Panc1 (cell line): ENCODE data around the gene RPS6KA6. TPM values are rescaled to one million over a fixed set of nuclear protein-coding genes. Genes with fewer than 3 reads are reported as not detected.

Experiments used
- ATAC-seq: fragments of 200-7000 bp; cut with Tn5 transposase; 2 replicates; pipeline ENCODE4 v1.9.1; 2020; ENCODE audit warnings: mild to moderate bottlenecking, moderate library complexity
- Bru-seq: library from RNA; stranded (reverse); fragments of 400-500 nt; gene quantifications from one replicate; lab custom pipeline; 2021; lab: Mats Ljungman, UMichigan
- BruChase-seq, 2 experiments: library from RNA; stranded (reverse); fragments of 400-500 nt; gene quantifications; one replicate each; lab custom pipeline; 2021; lab: Mats Ljungman, UMichigan
- BruUV-seq: library from RNA; stranded (reverse); fragments of 400-500 nt; replicated peaks from 2 replicates; lab custom pipeline; 2021; lab: Mats Ljungman, UMichigan
- CTCF ChIA-PET: fragments of 300-600 bp; sonication (Branson Sonifier 250); formaldehyde crosslinking; loops from one replicate; lab custom pipeline; 2022; ENCODE audit warnings: antibody characterized with exemption; lab: Charles Lee
- POLR2A ChIA-PET: fragments of 300-600 bp; sonication (Branson Sonifier 250); formaldehyde crosslinking; loops from one replicate; lab custom pipeline; 2022; ENCODE audit warnings: antibody characterized with exemption; lab: Charles Lee
- DNase-seq: peaks from one replicate; pipeline ENCODE4 v3.0.0-alpha.2; 2010; ENCODE audit warnings: low read depth, low spot score
- H3K27ac ChIP-seq: 2 replicates; pipeline ENCODE4 v1.5.1; 2011; ENCODE audit warnings: mild to moderate bottlenecking, low read length, inconsistent platforms
- H3K27me3 ChIP-seq: fragments of 200-500 bp; sonication (Bioruptor generic); 2 replicates; pipeline ENCODE4 v1.6.0; 2014; ENCODE audit warnings: low read length, inconsistent platforms; ENCODE audit not compliant: control insufficient read depth, insufficient read depth
- H3K36me3 ChIP-seq: fragments of 200-500 bp; sonication (Bioruptor generic); 2 replicates; pipeline ENCODE4 v1.5.1; 2014; ENCODE audit warnings: inconsistent platforms, mild to moderate bottlenecking, low read length, moderate library complexity; ENCODE audit not compliant: control insufficient read depth, insufficient read depth
- H3K4me1 ChIP-seq: 2 replicates; pipeline ENCODE4 v1.5.1; 2011; ENCODE audit warnings: inconsistent platforms, mild to moderate bottlenecking, low read length, moderate library complexity; ENCODE audit not compliant: control insufficient read depth, insufficient read depth
- H3K4me3 ChIP-seq, 2 experiments: 2 replicates each; pipeline ENCODE4 v1.5.1; 2011 to 2012; ENCODE audit warnings: low read depth in 2 of 2, low read length in 2 of 2, mild to moderate bottlenecking in 2 of 2, inconsistent platforms in 1 of 2, moderate library complexity in 1 of 2
- H3K9me3 ChIP-seq: fragments of 200-500 bp; sonication (Bioruptor generic); 2 replicates; pipeline ENCODE4 v1.5.1; 2014; ENCODE audit warnings: low read depth, mild to moderate bottlenecking, inconsistent platforms, low read length, moderate library complexity; ENCODE audit not compliant: control insufficient read depth, insufficient read depth
- CTCF ChIP-seq: fragments of 450-650 bp; IDR thresholded peaks from 2 replicates; pipeline ENCODE4 v1.5.1; 2017; ENCODE audit warnings: mild to moderate bottlenecking
- POLR2AphosphoS5 ChIP-seq: IDR thresholded peaks from 2 replicates; pipeline ENCODE4 v1.6.1; 2012; ENCODE audit warnings: mild to moderate bottlenecking, low read depth, low read length, moderate library complexity
- REST ChIP-seq, 2 experiments: IDR thresholded peaks; 2 replicates each; pipeline ENCODE4 v1.6.1; 2011 to 2012; ENCODE audit warnings: low read depth in 2 of 2, control low read depth in 1 of 2, low read length in 1 of 2, mild to moderate bottlenecking in 1 of 2, moderate library complexity in 1 of 2; ENCODE audit not compliant: insufficient read depth in 1 of 2
- SIN3A ChIP-seq: IDR thresholded peaks from 2 replicates; pipeline ENCODE4 v1.6.1; 2012; ENCODE audit warnings: low read depth, mild to moderate bottlenecking, low read length, moderate library complexity, borderline replicate concordance; ENCODE audit not compliant: insufficient read depth
- TCF7L2 ChIP-seq: IDR thresholded peaks from 2 replicates; pipeline ENCODE4 v1.6.1; 2011; ENCODE audit warnings: mild to moderate bottlenecking, low read depth, low read length, inconsistent platforms
- in situ Hi-C: cut with HindIII; loops from 2 replicates; pipeline ENCODE4 v1.10.0; 2016; ENCODE audit warnings: low sequenced_read_pairs, low pct_unique_long_range_greater_than_20kb
- intact Hi-C: fragments of 100-400 bp; cut with micrococcal nuclease; formaldehyde crosslinking; loops from one replicate; pipeline ENCODE4 v1.10.0; 2022; ENCODE audit not compliant: unreplicated experiment
- long read RNA-seq: library from polyadenylated mRNA; unstranded; transcript quantifications from one replicate; pipeline ENCODE4 v2.0.0, GENCODE V29; 2021; ENCODE audit not compliant: unreplicated experiment
- polyA plus RNA-seq: library from polyadenylated mRNA; unstranded; fragments of >200 nt; gene quantifications from one replicate; pipeline ENCODE4 v1.2.1, GENCODE V29; 2012; ENCODE audit warnings: missing spikeins; ENCODE audit not compliant: insufficient read length
- total RNA-seq: library from RNA; stranded (reverse); gene quantifications from one replicate; pipeline ENCODE4 v1.2.1, GENCODE V29; 2021; ENCODE audit not compliant: unreplicated experiment

RPS6KA6 gene
- total RNA-seq: 0.05 TPM
- not detected for polyA plus RNA-seq
- percentile 10 among the genes with signal in this experiment for Bru-seq, nascent RNA
- percentile 10 among the genes with signal in this experiment for BruChase-seq, experiment 1, labeled RNA remaining after a 2-hour chase
- percentile 9 among the genes with signal in this experiment for BruChase-seq, experiment 2, labeled RNA remaining after a 6-hour chase
- long read RNA-seq: 0 reads

GRCh38 chrX:84187533-84188319, at the start of gene RPS6KA6:
RPS6KA6 (minus strand) TSS chrX:84188199; CDS start chrX:84187899, 300 bp downstream.
- Histone ChIP-seq H3K9me3 (no peaks in the 10 kb centered on the region), H3K36me3 (no peaks in the 10 kb centered on the region), H3K27me3 (no peaks in the 10 kb centered on the region), H3K4me1 (no peaks in the 10 kb centered on the region), H3K27ac (no peak within 1 kb of the TSS), H3K4me3 (peak within 1 kb of the TSS in 1 of 2 experiments; percentile 30; a peak in 1 of 4 replicates)
- no peak for ATAC-seq
- POLR2A ChIA-PET: no interaction called here
- BruUV-seq: no TSS peak
- CTCF ChIA-PET: no interaction called here
- in situ Hi-C loops (no loop called here), intact Hi-C loops (no loop called here)
- no peak for DNase-seq
- TF ChIP-seq REST (IDR thresholded peaks at IDR 0.05; ENCODE audit: insufficient read depth in 1 of 2, low read depth in 2 of 2, low read length in 1 of 2) (no peak), SIN3A (no peak), CTCF (no peak), POLR2AphosphoS5 (no peak), TCF7L2 (no peak)

- H3K27ac ChIP-seq: no peak overlapping the region
- in situ Hi-C loops: no loop called here
- ATAC-seq (no peak), DNase-seq (no peak)
- H3K4me1 ChIP-seq: no peaks in the 10 kb centered on the region
- TF ChIP-seq CTCF (no peak), TCF7L2 (no peak), POLR2AphosphoS5 (no peak), SIN3A (no peak), REST (IDR thresholded peaks at IDR 0.05; ENCODE audit: insufficient read depth in 1 of 2, low read depth in 2 of 2, low read length in 1 of 2) (no peak)
- no peaks in the 10 kb centered on the region for H3K9me3 ChIP-seq
- no peaks in the 10 kb centered on the region for H3K27me3 ChIP-seq
- H3K4me3 ChIP-seq: no peak overlapping the region
- intact Hi-C loops: no loop called here
- POLR2A ChIA-PET: no interaction called here
- H3K36me3 ChIP-seq: no peaks in the 10 kb centered on the region
- CTCF ChIA-PET: no interaction called here
- no TSS peak for BruUV-seq
These were observed 36.7 kb upstream of the RPS6KA6 start for GRCh38 chrX:84224741-84225140.
